ENCODE measurements around the gene MAN1A2. TPM values are rescaled to one million over a fixed set of nuclear protein-coding genes. Genes with fewer than 3 reads are reported as not detected.

Gene MAN1A2
- total RNA-seq, 1 donor from 2014 or later = 39.4 TPM

DNA sequence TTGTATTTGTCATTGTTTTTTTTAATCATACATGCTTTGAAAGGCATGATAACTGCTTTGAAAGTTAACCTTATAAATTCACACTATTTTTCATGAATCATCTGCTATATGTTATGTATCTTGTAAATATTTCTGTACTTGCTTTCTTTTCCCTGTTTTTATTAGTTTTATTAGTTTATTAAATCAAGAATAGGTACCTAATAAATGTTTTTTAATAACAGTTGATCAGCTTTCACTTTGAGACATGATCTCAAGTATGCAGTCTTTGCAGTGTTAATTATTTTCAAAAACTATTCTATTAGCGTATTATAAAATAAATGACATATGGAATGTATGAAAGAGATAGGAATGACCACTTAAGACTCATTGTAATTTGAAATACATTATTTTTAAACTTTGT is 127.8 kb downstream of the MAN1A2 start:
- Mint-ChIP-seq H3K4me1 (no peaks in the 10 kb centered on the region), H3K27me3 (ENCODE audit: low read depth) (no peaks in the 10 kb centered on the region), H3K9me3 (no peaks in the 10 kb centered on the region), H3K27ac (ENCODE audit: unreplicated experiment) (no peak overlapping the region), H3K36me3 (ENCODE audit: low read depth) (no peaks in the 10 kb centered on the region), H3K4me3 (no peak overlapping the region)
- TF ChIP-seq, protein P1, sequence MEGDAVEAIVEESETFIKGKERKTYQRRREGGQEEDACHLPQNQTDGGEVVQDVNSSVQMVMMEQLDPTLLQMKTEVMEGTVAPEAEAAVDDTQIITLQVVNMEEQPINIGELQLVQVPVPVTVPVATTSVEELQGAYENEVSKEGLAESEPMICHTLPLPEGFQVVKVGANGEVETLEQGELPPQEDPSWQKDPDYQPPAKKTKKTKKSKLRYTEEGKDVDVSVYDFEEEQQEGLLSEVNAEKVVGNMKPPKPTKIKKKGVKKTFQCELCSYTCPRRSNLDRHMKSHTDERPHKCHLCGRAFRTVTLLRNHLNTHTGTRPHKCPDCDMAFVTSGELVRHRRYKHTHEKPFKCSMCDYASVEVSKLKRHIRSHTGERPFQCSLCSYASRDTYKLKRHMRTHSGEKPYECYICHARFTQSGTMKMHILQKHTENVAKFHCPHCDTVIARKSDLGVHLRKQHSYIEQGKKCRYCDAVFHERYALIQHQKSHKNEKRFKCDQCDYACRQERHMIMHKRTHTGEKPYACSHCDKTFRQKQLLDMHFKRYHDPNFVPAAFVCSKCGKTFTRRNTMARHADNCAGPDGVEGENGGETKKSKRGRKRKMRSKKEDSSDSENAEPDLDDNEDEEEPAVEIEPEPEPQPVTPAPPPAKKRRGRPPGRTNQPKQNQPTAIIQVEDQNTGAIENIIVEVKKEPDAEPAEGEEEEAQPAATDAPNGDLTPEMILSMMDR (conservative IDR thresholded peaks at IDR 0.05) = no peak
- DNase-seq (ENCODE audit: low read depth, low spot score) = no peak

DNA sequence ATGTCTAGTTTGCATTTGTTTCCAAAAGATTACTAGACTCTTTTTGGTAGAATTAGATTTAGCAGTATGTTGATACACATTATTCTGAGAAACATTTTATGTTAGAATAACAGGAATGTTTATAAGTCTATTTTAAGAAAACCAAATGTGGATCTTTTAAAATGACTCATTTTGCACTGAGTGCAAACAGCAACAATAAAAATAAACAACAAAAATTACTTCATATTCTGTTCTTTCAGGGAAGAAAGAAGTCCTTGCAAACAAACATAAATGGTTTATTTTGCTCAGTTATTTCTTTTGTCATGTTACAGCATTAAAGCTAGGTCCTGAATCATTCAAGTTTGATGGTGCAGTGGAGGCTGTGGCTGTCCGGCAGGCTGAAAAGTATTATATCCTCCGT is 131.8 kb downstream of the MAN1A2 start:
- Mint-ChIP-seq H3K9me3 (no peaks in the 10 kb centered on the region), H3K4me1 (no peaks in the 10 kb centered on the region), H3K36me3 (ENCODE audit: low read depth) (no peaks in the 10 kb centered on the region), H3K4me3 (no peak overlapping the region), H3K27me3 (ENCODE audit: low read depth) (no peaks in the 10 kb centered on the region), H3K27ac (ENCODE audit: unreplicated experiment) (no peak overlapping the region)
- DNase-seq (ENCODE audit: low read depth, low spot score) = no peak
- TF ChIP-seq, protein P1 (conservative IDR thresholded peaks at IDR 0.05) = no peak

DNA sequence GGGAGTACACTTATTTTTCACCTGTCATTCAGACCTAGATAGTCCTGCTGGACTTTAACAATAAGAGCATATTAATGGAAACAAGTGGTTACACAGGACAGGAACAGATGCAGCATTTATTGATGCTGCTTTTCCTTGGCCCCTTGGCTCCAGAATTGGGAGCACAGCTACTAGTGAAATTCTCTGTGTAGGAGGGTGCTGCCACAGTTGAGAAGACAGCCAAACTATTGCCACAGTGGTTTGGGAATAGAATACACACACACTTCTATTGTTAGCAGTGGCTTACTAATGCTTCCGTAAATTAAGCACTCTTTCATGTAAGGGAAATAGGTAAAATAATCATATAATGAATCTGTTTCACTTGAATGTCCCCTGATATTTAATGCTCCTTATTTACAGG is 133.3 kb downstream of the MAN1A2 start:
- H3K4me1 Mint-ChIP-seq = no peaks in the 10 kb centered on the region
- H3K4me3 Mint-ChIP-seq = no peak overlapping the region
- H3K36me3 Mint-ChIP-seq (ENCODE audit: low read depth) = no peaks in the 10 kb centered on the region
- H3K27ac Mint-ChIP-seq (ENCODE audit: unreplicated experiment) = no peak overlapping the region
- DNase-seq (ENCODE audit: low read depth, low spot score) = no peak
- H3K27me3 Mint-ChIP-seq (ENCODE audit: low read depth) = no peaks in the 10 kb centered on the region
- no peaks in the 10 kb centered on the region for H3K9me3 Mint-ChIP-seq
- TF ChIP-seq, protein P1 (conservative IDR thresholded peaks at IDR 0.05) = no peak

DNA sequence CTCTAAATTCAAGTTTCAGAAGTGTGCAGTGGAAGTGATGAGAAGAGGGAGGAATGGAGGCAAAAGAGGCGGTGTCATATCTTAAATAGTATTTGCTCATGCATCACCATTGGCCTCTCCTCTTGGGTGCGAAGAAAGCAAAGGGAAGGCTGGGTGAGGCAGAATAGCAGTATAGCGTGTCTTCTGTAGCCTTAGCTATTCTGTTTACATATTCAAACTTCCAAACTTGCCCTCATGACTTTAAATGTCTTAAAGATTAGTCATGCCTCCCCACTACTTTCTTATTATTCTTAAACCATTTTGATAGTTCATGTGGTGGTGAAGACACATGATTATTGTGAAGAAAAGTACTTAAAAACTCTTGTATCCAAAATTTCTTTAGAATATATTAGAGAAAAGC is 134.0 kb downstream of the MAN1A2 start:
- no peaks in the 10 kb centered on the region for H3K4me1 Mint-ChIP-seq
- no peak overlapping the region for H3K4me3 Mint-ChIP-seq
- no peak for DNase-seq (ENCODE audit: low read depth, low spot score)
- H3K36me3 Mint-ChIP-seq (ENCODE audit: low read depth) = no peaks in the 10 kb centered on the region
- TF ChIP-seq, protein P1 (conservative IDR thresholded peaks at IDR 0.05) = no peak
- no peak overlapping the region for H3K27ac Mint-ChIP-seq (ENCODE audit: unreplicated experiment)
- no peaks in the 10 kb centered on the region for H3K27me3 Mint-ChIP-seq (ENCODE audit: low read depth)
- no peaks in the 10 kb centered on the region for H3K9me3 Mint-ChIP-seq

GRCh38 chr1:117511273-117511672 is 144.0 kb downstream of the MAN1A2 start:
- no peaks in the 10 kb centered on the region for H3K4me1 Mint-ChIP-seq
- TF ChIP-seq, protein P1 (conservative IDR thresholded peaks at IDR 0.05) = no peak
- no peaks in the 10 kb centered on the region for H3K27me3 Mint-ChIP-seq (ENCODE audit: low read depth)
- no peak overlapping the region for H3K4me3 Mint-ChIP-seq
- H3K36me3 Mint-ChIP-seq (ENCODE audit: low read depth) = peaks cover 4% of the 10 kb centered on the region
- no peak overlapping the region for H3K27ac Mint-ChIP-seq (ENCODE audit: unreplicated experiment)
- no peak for DNase-seq (ENCODE audit: low read depth, low spot score)
- H3K9me3 Mint-ChIP-seq = no peaks in the 10 kb centered on the region

Measured in neural crest cell (in vitro differentiated cells).